Stimulated activated naive CD4-positive, alpha-beta T cell treated with Interleukin-2 at 50 U/mL for 16 hours (primary cell): ENCODE results near the gene TNFRSF6B.
"Not testable (repeated sequence)": the region's sequence is repeated elsewhere in the genome, so short reads cannot be mapped to it uniquely, and the experiment has no call there.

Source experiments
- DNase-seq: peaks from one replicate; lab custom pipeline; 2025; lab: John Stamatoyannopoulos, UW

Gene TNFRSF6B

GRCh38 chr20:63696628-63697356 is at the start of gene TNFRSF6B:
TNFRSF6B (plus strand) TSS chr20:63696652; CDS start chr20:63696768, 116 bp downstream.
- DNase-seq, result no peak

- no peak for DNase-seq
Measured at GRCh38 chr20:63648190-63648589, 48.3 kb upstream of the TNFRSF6B start.

- no peak for DNase-seq
Measured at GRCh38 chr20:63648895-63649589, 47.4 kb upstream of the TNFRSF6B start.

- not testable (repeated sequence) for DNase-seq
Measured at GRCh38 chr20:63650486-63650885, 46.0 kb upstream of the TNFRSF6B start.

- DNase-seq, result no peak
Measured at GRCh38 chr20:63651942-63652191, 44.6 kb upstream of the TNFRSF6B start.

- peak; percentile 50 for DNase-seq
Measured at GRCh38 chr20:63652192-63652980, 44.1 kb upstream of the TNFRSF6B start.

- peak; percentile 65 for DNase-seq
Measured at GRCh38 chr20:63653041-63653973, 43.1 kb upstream of the TNFRSF6B start, which contains the start of gene STMN3. STMN3 (minus strand) TSS chr20:63653424; CDS start chr20:63653345, 79 bp downstream.

- no peak for DNase-seq
Measured at GRCh38 chr20:63653974-63654668, 42.3 kb upstream of the TNFRSF6B start.

GRCh38 chr20:63655249-63655648 is 41.2 kb upstream of the TNFRSF6B start:
- no peak for DNase-seq

- no peak for DNase-seq
Measured at GRCh38 chr20:63656451-63656850, 40.0 kb upstream of the TNFRSF6B start.

GRCh38 chr20:63657260-63657936 is 39.1 kb upstream of the TNFRSF6B start:
- no peak for DNase-seq

- DNase-seq, result peak; percentile 88
Measured at GRCh38 chr20:63657937-63658748, 38.3 kb upstream of the TNFRSF6B start, which contains the start of gene RTEL1. RTEL1 (plus strand) TSS chr20:63658312; CDS start chr20:63659403, 1,091 bp downstream.

- DNase-seq, result no peak
Measured at GRCh38 chr20:63658749-63659187, 37.7 kb upstream of the TNFRSF6B start.

GRCh38 chr20:63659370-63659769 is 37.1 kb upstream of the TNFRSF6B start:
- no peak for DNase-seq

- DNase-seq, result not testable (repeated sequence)
Measured at GRCh38 chr20:63660174-63660573, 36.3 kb upstream of the TNFRSF6B start.

GRCh38 chr20:63660622-63661021 is 35.8 kb upstream of the TNFRSF6B start:
- no peak for DNase-seq

GRCh38 chr20:63661108-63661507 is 35.3 kb upstream of the TNFRSF6B start:
- no peak for DNase-seq

GRCh38 chr20:63661959-63662812 is 34.3 kb upstream of the TNFRSF6B start:
- no peak for DNase-seq
